ENCODE results near the gene SSX2IP. TPM values are rescaled to one million over a fixed set of nuclear protein-coding genes. Genes with fewer than 3 reads are reported as not detected.

SSX2IP gene
- total and polyA plus RNA-seq, 9 of the 15 experiments (the other 6 are each of a cell fraction or from before 2014, with no cell fraction given) = 20.6 to 96.7 (median 61.7) TPM

DNA sequence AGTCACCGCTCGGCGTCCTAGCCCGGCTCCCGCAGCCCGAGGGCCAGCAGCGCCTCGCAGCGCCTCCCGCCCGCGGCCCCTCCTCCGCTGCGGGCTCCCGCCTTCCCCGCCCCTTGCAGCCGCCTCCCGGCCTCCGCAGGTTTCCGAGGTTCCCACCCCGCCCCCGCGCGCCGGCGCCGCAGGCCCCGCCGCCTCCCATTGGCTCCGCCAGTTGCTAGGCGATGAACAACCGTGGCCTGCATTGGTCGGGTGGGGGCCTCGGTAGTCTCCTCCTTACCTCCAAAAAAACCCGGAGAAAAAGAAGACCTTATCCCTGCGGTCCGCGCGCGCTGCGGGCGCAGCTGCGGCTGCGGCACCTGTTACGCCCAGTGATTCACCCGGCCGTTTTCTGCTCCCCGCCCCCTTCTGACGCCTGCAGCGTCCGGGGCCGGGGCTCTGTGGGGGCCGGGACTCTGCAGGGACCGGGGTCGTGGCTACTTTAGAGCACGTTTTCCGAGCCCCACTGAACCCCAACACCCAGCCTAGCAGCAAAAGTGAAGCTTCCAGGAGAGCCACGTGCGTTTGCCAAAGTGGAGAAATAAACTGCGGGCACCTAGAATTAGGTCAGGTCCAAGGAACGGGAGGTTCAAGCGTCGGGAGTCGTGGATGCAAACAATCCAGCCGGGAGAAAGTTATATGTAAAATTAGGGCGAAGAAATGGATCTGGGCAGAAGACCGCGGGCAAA lies at the start of gene SSX2IP (continued):
- TF ChIP-seq HNRNPK (IDR thresholded peaks at IDR 0.05; ENCODE audit: low read depth, low read length, poor library complexity, severe bottlenecking) (no peak), NCOR1 (IDR thresholded peaks at IDR 0.05) (peak; percentile 45; the same call in 1 of the 2 replicates), ZNF696 (CRISPR knock-in tag; conservative IDR thresholded peaks at IDR 0.05) (no peak), GTF2A2 (tag; IDR thresholded peaks at IDR 0.05) (no peak), TGIF2 (CRISPR knock-in tag; IDR thresholded peaks at IDR 0.05) (no peak), KLF13 (tag; IDR thresholded peaks at IDR 0.05; ENCODE audit: borderline replicate concordance, low read depth) (peak; percentile 26; the same call in 1 of the 2 replicates), NFE2 (IDR thresholded peaks at IDR 0.05; ENCODE audit: low read depth) (no peak), MCM5 (IDR thresholded peaks at IDR 0.05; ENCODE audit: low read depth) (no peak), NR1H2 (CRISPR knock-in tag; IDR thresholded peaks at IDR 0.05) (no peak), JUND (IDR thresholded peaks at IDR 0.05; ENCODE audit: borderline replicate concordance, low read depth, low read length) (peak; percentile 72; the same call in 1 of the 2 replicates), JUND (tag; IDR thresholded peaks at IDR 0.05; ENCODE audit: borderline replicate concordance, low read depth, low read length) (peak; percentile 33; the same call in 1 of the 3 replicates), COPS2 (conservative IDR thresholded peaks at IDR 0.05) (no peak), PCBP1 (IDR thresholded peaks at IDR 0.05; ENCODE audit: low read depth, low read length, poor library complexity, severe bottlenecking) (peak; percentile 52), PHTF2 (CRISPR knock-in tag; IDR thresholded peaks at IDR 0.05) (no peak)
- TF ChIP-seq, protein P1, sequence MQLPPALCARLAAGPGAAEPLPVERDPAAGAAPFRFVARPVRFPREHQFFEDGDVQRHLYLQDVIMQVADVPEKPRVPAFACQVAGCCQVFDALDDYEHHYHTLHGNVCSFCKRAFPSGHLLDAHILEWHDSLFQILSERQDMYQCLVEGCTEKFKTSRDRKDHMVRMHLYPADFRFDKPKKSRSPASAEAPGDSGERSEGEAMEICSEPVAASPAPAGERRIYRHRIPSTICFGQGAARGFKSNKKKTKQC (CRISPR knock-in tag; IDR thresholded peaks at IDR 0.05) = peak; percentile 83; the same call in 1 of the 2 replicates
- TF ChIP-seq, protein P2, sequence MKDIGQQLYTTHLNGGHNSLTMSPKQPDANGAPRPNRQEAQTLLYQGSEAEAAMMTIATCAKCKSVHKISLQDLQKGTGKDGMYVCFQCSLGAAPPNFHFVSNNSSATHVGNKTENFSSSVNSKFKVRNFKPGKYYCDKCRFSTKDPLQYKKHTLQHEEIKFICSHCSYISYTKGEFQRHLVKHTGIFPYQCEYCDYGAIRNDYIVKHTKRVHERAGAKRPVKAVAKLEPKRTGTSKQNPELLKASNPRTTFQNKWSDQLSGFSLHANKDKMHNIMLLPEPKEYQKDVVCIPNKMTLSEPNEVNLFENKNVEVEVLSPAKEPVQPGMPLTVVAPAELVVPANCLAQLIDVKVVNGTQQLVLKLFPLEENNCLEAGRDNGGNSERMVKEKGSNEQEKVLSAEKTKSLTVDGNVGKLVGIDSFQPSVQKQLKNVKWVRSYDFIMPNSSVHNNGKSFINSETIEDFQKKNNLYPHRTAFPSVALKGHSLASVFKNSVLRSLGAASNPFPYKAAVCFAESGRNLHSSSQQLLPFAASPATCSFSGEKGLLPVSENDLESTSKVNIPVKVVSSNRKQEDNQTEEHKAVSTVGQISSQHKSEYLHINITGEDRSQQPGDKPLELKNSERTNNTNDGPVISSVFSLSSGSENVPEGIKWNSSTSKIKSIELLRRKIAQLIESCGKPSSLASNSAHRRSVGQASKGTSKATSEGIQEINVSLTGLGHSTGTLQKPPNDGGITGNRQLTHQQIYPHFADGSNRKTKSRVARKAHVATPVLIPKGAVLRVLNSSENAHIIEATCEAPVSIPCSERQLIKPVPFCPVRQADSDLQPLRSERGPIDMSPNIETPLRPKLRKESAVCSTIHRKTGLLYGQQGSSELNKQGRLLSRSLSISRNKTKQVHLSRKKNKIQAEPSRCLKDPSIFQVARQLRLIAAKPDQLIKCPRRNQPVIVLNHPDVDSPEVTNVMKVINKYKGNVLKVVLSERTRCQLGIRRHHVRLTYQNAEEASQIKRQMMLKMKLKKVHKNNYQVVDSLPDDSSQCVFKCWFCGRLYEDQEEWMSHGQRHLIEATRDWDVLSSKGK (CRISPR knock-in tag; IDR thresholded peaks at IDR 0.05) = no peak
- TF ChIP-seq, protein P3, sequence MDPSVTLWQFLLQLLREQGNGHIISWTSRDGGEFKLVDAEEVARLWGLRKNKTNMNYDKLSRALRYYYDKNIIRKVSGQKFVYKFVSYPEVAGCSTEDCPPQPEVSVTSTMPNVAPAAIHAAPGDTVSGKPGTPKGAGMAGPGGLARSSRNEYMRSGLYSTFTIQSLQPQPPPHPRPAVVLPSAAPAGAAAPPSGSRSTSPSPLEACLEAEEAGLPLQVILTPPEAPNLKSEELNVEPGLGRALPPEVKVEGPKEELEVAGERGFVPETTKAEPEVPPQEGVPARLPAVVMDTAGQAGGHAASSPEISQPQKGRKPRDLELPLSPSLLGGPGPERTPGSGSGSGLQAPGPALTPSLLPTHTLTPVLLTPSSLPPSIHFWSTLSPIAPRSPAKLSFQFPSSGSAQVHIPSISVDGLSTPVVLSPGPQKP (CRISPR knock-in tag; IDR thresholded peaks at IDR 0.05) = no peak
- TF ChIP-seq, protein P4, sequence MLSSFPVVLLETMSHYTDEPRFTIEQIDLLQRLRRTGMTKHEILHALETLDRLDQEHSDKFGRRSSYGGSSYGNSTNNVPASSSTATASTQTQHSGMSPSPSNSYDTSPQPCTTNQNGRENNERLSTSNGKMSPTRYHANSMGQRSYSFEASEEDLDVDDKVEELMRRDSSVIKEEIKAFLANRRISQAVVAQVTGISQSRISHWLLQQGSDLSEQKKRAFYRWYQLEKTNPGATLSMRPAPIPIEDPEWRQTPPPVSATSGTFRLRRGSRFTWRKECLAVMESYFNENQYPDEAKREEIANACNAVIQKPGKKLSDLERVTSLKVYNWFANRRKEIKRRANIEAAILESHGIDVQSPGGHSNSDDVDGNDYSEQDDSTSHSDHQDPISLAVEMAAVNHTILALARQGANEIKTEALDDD (IDR thresholded peaks at IDR 0.05) = no peak
- TF ChIP-seq, protein P5, sequence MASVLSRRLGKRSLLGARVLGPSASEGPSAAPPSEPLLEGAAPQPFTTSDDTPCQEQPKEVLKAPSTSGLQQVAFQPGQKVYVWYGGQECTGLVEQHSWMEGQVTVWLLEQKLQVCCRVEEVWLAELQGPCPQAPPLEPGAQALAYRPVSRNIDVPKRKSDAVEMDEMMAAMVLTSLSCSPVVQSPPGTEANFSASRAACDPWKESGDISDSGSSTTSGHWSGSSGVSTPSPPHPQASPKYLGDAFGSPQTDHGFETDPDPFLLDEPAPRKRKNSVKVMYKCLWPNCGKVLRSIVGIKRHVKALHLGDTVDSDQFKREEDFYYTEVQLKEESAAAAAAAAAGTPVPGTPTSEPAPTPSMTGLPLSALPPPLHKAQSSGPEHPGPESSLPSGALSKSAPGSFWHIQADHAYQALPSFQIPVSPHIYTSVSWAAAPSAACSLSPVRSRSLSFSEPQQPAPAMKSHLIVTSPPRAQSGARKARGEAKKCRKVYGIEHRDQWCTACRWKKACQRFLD (CRISPR knock-in tag; IDR thresholded peaks at IDR 0.05) = 0 out of 2 replicates have a peak, but pooled peaks have one; percentile 59

All from K562 (cell line).